GM12878 (cell line): Measurements from ENCODE around the gene ARHGEF7. TPM values are rescaled to one million over a fixed set of nuclear protein-coding genes. Genes with fewer than 3 reads are reported as not detected.

Experiments used
- ATAC-seq: fragments of 200-7000 bp; cut with Tn5 transposase; 3 replicates; pipeline ENCODE4 v1.9.1; 2020; ENCODE audit warnings: mild to moderate bottlenecking, moderate library complexity
- BruUV-seq: library from RNA; stranded (reverse); fragments of 400-500 nt; replicated peaks from 2 replicates; lab custom pipeline; 2021; lab: Mats Ljungman, UMichigan
- CTCF ChIA-PET: fragments of 300-600 bp; sonication (Branson Sonifier 250); formaldehyde crosslinking; extraction: SDS; loops from one replicate; lab custom pipeline; 2021; ENCODE audit warnings: inconsistent platforms; lab: Yijun Ruan, JAX
- POLR2A ChIA-PET: fragments of 350-600 bp; formaldehyde crosslinking; extraction: SDS; loops from one replicate; lab custom pipeline; 2021; ENCODE audit warnings: inconsistent platforms; lab: Charles Lee
- RAD21 ChIA-PET: fragments of 300-600 bp; sonication (Branson Sonifier 250); formaldehyde crosslinking; loops from one replicate; lab custom pipeline; 2023; ENCODE audit warnings: antibody characterized with exemption; ENCODE audit not compliant: unreplicated experiment; lab: Charles Lee
- SMC1A ChIA-PET: fragments of 300-600 bp; sonication (Branson Sonifier 250); formaldehyde crosslinking; loops from one replicate; lab custom pipeline; 2023; ENCODE audit not compliant: unreplicated experiment, uncharacterized antibody; lab: Charles Lee
- DNase-seq: peaks from one replicate; pipeline ENCODE4 v3.0.0-alpha.2; 2011; ENCODE audit warnings: low read depth, low spot score
- FAIRE-seq: peaks from 3 replicates; lab custom pipeline; 2011; peaks lifted over from hg19 to GRCh38; lab: Jason Lieb, UNC
- H2AFZ ChIP-seq: 2 replicates; pipeline ENCODE4 v1.6.0; 2011; ENCODE audit warnings: low read depth, low read length, control low read depth; ENCODE audit not compliant: control insufficient read depth
- H3K27ac ChIP-seq: 2 replicates; pipeline ENCODE4 v1.5.1; 2011; ENCODE audit warnings: control low read depth; ENCODE audit not compliant: control insufficient read depth, insufficient read depth
- H3K27me3 ChIP-seq, 2 experiments: replicated peaks in 1 of 2; 2 replicates each; pipeline versions ENCODE4 v1.6.0 to v1.6.1; 2011; ENCODE audit warnings: low read length in 1 of 2; ENCODE audit not compliant: control insufficient read depth in 2 of 2, insufficient read depth in 2 of 2
- H3K36me3 ChIP-seq, 2 experiments: 2 replicates each; pipeline ENCODE4 v1.5.1; 2011; ENCODE audit warnings: low read length in 1 of 2; ENCODE audit not compliant: control insufficient read depth in 2 of 2, insufficient read depth in 2 of 2
- H3K4me1 ChIP-seq: 2 replicates; pipeline ENCODE4 v1.6.1; 2011; ENCODE audit warnings: mild to moderate bottlenecking, low read length, moderate library complexity, mixed read lengths; ENCODE audit not compliant: control insufficient read depth, insufficient read depth
- H3K4me2 ChIP-seq: 2 replicates; pipeline ENCODE4 v1.6.0; 2011; ENCODE audit warnings: control low read depth; ENCODE audit not compliant: control insufficient read depth, insufficient read depth
- H3K4me3 ChIP-seq: fragments of 200-600 bp; sonication (generic); 2 replicates; pipeline ENCODE4 v1.5.1; 2016
- H3K79me2 ChIP-seq: 2 replicates; pipeline ENCODE4 v1.6.0; 2011; ENCODE audit warnings: low read length; ENCODE audit not compliant: control insufficient read depth, insufficient read depth
- H3K9ac ChIP-seq: 2 replicates; pipeline ENCODE4 v1.8.0; 2011; ENCODE audit warnings: low read length, control low read depth, mixed read lengths; ENCODE audit not compliant: control insufficient read depth, insufficient read depth
- H3K9me3 ChIP-seq: replicated peaks from 3 replicates; pipeline ENCODE4 v1.5.1; 2011; ENCODE audit warnings: mild to moderate bottlenecking, low read length; ENCODE audit not compliant: control insufficient read depth, insufficient read depth
- H4K20me1 ChIP-seq: 2 replicates; pipeline ENCODE4 v1.6.0; 2011; ENCODE audit not compliant: control insufficient read depth, insufficient read depth
- ASH2L ChIP-seq: fragments of 300-600, 200-600 bp; sonication (generic); IDR thresholded peaks from 2 replicates; pipeline ENCODE4 v1.6.1; 2017; ENCODE audit warnings: low read depth, mild to moderate bottlenecking, borderline replicate concordance
- BACH1 ChIP-seq: fragments of 450-650 bp; IDR thresholded peaks from 2 replicates; pipeline ENCODE4 v1.6.1; 2017; ENCODE audit warnings: mild to moderate bottlenecking, borderline replicate concordance
- E2F4 ChIP-seq: IDR thresholded peaks from 2 replicates; pipeline ENCODE4 v1.6.1; 2012; ENCODE audit warnings: low read depth, low read length, improper control_type of control experiment
- HDGF ChIP-seq: fragments of 450-650 bp; IDR thresholded peaks from 2 replicates; pipeline ENCODE4 v1.6.1; 2016; ENCODE audit warnings: antibody characterized with exemption
- IKZF1 ChIP-seq: fragments of 450-650 bp; conservative IDR thresholded peaks from 2 replicates; pipeline ENCODE4 v1.6.1; 2017; ENCODE audit warnings: antibody characterized with exemption, mild to moderate bottlenecking
- MYC ChIP-seq: IDR thresholded peaks from 2 replicates; pipeline ENCODE4 v1.6.1; 2011; ENCODE audit warnings: mild to moderate bottlenecking, low read length, moderate library complexity, inconsistent platforms; ENCODE audit not compliant: insufficient read depth, insufficient replicate concordance, insufficient read length, severe bottlenecking
- NFYA ChIP-seq: IDR thresholded peaks from 2 replicates; pipeline ENCODE4 v1.6.1; 2011; ENCODE audit warnings: low read depth, mild to moderate bottlenecking, low read length, improper control_type of control experiment, borderline replicate concordance
- NKRF ChIP-seq: fragments of 450-650 bp; conservative IDR thresholded peaks from 2 replicates; pipeline ENCODE4 v1.6.1; 2017; ENCODE audit warnings: mild to moderate bottlenecking, moderate library complexity
- NR2C2 ChIP-seq: IDR thresholded peaks from 2 replicates; pipeline ENCODE4 v1.6.1; 2011; ENCODE audit warnings: borderline replicate concordance, low read depth; ENCODE audit not compliant: control insufficient read depth, insufficient read length
- ZBED1 ChIP-seq: IDR thresholded peaks from 2 replicates; pipeline ENCODE4 v1.6.1; 2016; ENCODE audit warnings: borderline replicate concordance
- ZNF217 ChIP-seq: fragments of 450-650 bp; IDR thresholded peaks from 2 replicates; pipeline ENCODE4 v1.6.1; 2017; ENCODE audit warnings: antibody characterized with exemption, mild to moderate bottlenecking
- ZZZ3 ChIP-seq: IDR thresholded peaks from 2 replicates; pipeline ENCODE4 v1.6.1; 2011; ENCODE audit warnings: low read depth; ENCODE audit not compliant: control insufficient read depth, insufficient read length
- WGBS: methylation state at CpG from one replicate; pipeline ENCODE4 v1.1.6; 2016; ENCODE audit warnings: low lambda C conversion rate; ENCODE audit not compliant: insufficient replicate concordance, insufficient coverage; ENCODE audit errors: missing lambda C conversion rate; 5-methylcytosine and 5-hydroxymethylcytosine counted together
- in situ Hi-C: fragments of 300-500 bp; cut with MboI; formaldehyde crosslinking; loops from 9 replicates; pipeline ENCODE4 v1.14.3; 2018; ENCODE audit warnings: mixed read lengths
- intact Hi-C: fragments of 100-400 bp; cut with micrococcal nuclease; formaldehyde crosslinking; loops from one replicate; pipeline ENCODE4 v1.14.2; 2022; ENCODE audit not compliant: unreplicated experiment
- polyA plus RNA-seq, 11 experiments: library from polyadenylated mRNA; depleted of rRNA in 4 of 11; unstranded in 6 of 11; stranded (reverse) in 5 of 11; fragments of >200 nt; fragmentation: Nextera tagmentation in 4 of 11; fragmentation: Illumina TruSeq in 1 of 11; extraction: Ambion mirVana in 4 of 11; extraction: Trizol in 1 of 11; gene quantifications; 1 replicate in 1 of 11; 2 replicates in 10 of 11; pipeline versions ENCODE4 v1.2.1 to v1.2.3, GENCODE V29; 2011 to 2016; ENCODE audit warnings: inconsistent platforms in 2 of 11, missing spikeins in 2 of 11, low read depth in 1 of 11
- total RNA-seq, 4 experiments: library from RNA; depleted of rRNA in 3 of 4; stranded (reverse); fragments of >200 nt in 3 of 4; fragmentation: Illumina TruSeq in 1 of 4; extraction: Trizol in 1 of 4; gene quantifications; 2 replicates each; pipeline versions ENCODE4 v1.2.1 to v1.2.3, GENCODE V29; 2013 to 2021

ARHGEF7 gene
- total and polyA plus RNA-seq, 10 of the 15 experiments (the other 5 are each of a cell fraction or from before 2014, with no cell fraction given): 4.7 to 65.5 (median 36.6) TPM

GRCh38 chr13:111327730-111328573 lies 212.8 kb downstream of the ARHGEF7 start:
- Histone ChIP-seq H3K27me3 (no peaks in the 10 kb centered on the region), H3K9ac (no peak overlapping the region), H3K4me3 (no peak overlapping the region), H2AFZ (no peak overlapping the region), H3K4me2 (no peak overlapping the region), H3K27ac (no peak overlapping the region), H3K36me3 (no peaks in the 10 kb centered on the region), H3K79me2 (no peaks in the 10 kb centered on the region), H4K20me1 (no peaks in the 10 kb centered on the region), H3K4me1 (no peaks in the 10 kb centered on the region; the same call in 1 of the 2 replicates), H3K9me3 (no peaks in the 10 kb centered on the region; the same call in 2 of the 3 replicates)
- no peak for TF ChIP-seq HDGF
- TF ChIP-seq ZZZ3: no peak
- no peak for TF ChIP-seq ZNF217
- TF ChIP-seq IKZF1: no peak
- no peak for FAIRE-seq
- in situ Hi-C loops: no loop called here
- WGBS: 72% methylated on average over 32 of the region's 32 CpGs
- BruUV-seq: no TSS peak
- ATAC-seq: no peak
- RAD21 ChIA-PET: no interaction called here
- DNase-seq: no peak
- SMC1A ChIA-PET: no interaction called here
- CTCF ChIA-PET: no interaction called here
- intact Hi-C loops: no loop called here
- POLR2A ChIA-PET: no interaction called here

GRCh38 chr13:111328574-111329410 lies 213.7 kb downstream of the ARHGEF7 start:
- SMC1A ChIA-PET: no interaction called here
- no peak overlapping the region for H3K27ac ChIP-seq
- no peaks in the 10 kb centered on the region; the same call in 1 of the 2 replicates for H3K4me1 ChIP-seq
- in situ Hi-C loops (no loop called here), intact Hi-C loops (no loop called here)
- FAIRE-seq: no peak
- POLR2A ChIA-PET: no interaction called here
- H3K79me2 ChIP-seq: no peaks in the 10 kb centered on the region
- WGBS: 67% methylated on average over 28 of the region's 30 CpGs
- CTCF ChIA-PET: no interaction called here
- no peak overlapping the region for H3K4me3 ChIP-seq
- no peaks in the 10 kb centered on the region for H3K27me3 ChIP-seq
- no peak for DNase-seq
- BruUV-seq: no TSS peak
- RAD21 ChIA-PET: no interaction called here
- no peaks in the 10 kb centered on the region for H4K20me1 ChIP-seq
- H3K9me3 ChIP-seq: no peaks in the 10 kb centered on the region; the same call in 2 of the 3 replicates
- no peak overlapping the region for H3K4me2 ChIP-seq
- H3K36me3 ChIP-seq: no peaks in the 10 kb centered on the region
- H2AFZ ChIP-seq: no peak overlapping the region
- H3K9ac ChIP-seq: no peak overlapping the region
- no peak for ATAC-seq
- no peak for TF ChIP-seq NFYA
- no peak for TF ChIP-seq BACH1
- TF ChIP-seq NKRF: no peak
- no peak for TF ChIP-seq MYC
- TF ChIP-seq ZBED1: no peak
- TF ChIP-seq E2F4: no peak
- TF ChIP-seq NR2C2: no peak
- TF ChIP-seq ASH2L: no peak
